Panc1 (cell line): ENCODE measurements around the gene WDFY3.

Experiments
- CTCF ChIP-seq: fragments of 450-650 bp; IDR thresholded peaks from 2 replicates; pipeline ENCODE4 v1.5.1; 2017; ENCODE audit warnings: mild to moderate bottlenecking
- POLR2AphosphoS5 ChIP-seq: IDR thresholded peaks from 2 replicates; pipeline ENCODE4 v1.6.1; 2012; ENCODE audit warnings: mild to moderate bottlenecking, low read depth, low read length, moderate library complexity
- REST ChIP-seq, 2 experiments: IDR thresholded peaks; 2 replicates each; pipeline ENCODE4 v1.6.1; 2011 to 2012; ENCODE audit warnings: low read depth in 2 of 2, control low read depth in 1 of 2, low read length in 1 of 2, mild to moderate bottlenecking in 1 of 2, moderate library complexity in 1 of 2; ENCODE audit not compliant: insufficient read depth in 1 of 2
- SIN3A ChIP-seq: IDR thresholded peaks from 2 replicates; pipeline ENCODE4 v1.6.1; 2012; ENCODE audit warnings: low read depth, mild to moderate bottlenecking, low read length, moderate library complexity, borderline replicate concordance; ENCODE audit not compliant: insufficient read depth
- TCF7L2 ChIP-seq: IDR thresholded peaks from 2 replicates; pipeline ENCODE4 v1.6.1; 2011; ENCODE audit warnings: mild to moderate bottlenecking, low read depth, low read length, inconsistent platforms

- no peak for TF ChIP-seq CTCF
- TF ChIP-seq POLR2AphosphoS5, result no peak
- TF ChIP-seq SIN3A, result no peak
- no peak for TF ChIP-seq REST (IDR thresholded peaks at IDR 0.05; ENCODE audit: insufficient read depth in 1 of 2, low read depth in 2 of 2, low read length in 1 of 2)
- TF ChIP-seq TCF7L2, result no peak
These were observed 88.4 kb downstream of the WDFY3 start for GRCh38 chr4:84878090-84878489.
